Measurements from ENCODE around the gene PDK2.

PDK2 gene

DNA sequence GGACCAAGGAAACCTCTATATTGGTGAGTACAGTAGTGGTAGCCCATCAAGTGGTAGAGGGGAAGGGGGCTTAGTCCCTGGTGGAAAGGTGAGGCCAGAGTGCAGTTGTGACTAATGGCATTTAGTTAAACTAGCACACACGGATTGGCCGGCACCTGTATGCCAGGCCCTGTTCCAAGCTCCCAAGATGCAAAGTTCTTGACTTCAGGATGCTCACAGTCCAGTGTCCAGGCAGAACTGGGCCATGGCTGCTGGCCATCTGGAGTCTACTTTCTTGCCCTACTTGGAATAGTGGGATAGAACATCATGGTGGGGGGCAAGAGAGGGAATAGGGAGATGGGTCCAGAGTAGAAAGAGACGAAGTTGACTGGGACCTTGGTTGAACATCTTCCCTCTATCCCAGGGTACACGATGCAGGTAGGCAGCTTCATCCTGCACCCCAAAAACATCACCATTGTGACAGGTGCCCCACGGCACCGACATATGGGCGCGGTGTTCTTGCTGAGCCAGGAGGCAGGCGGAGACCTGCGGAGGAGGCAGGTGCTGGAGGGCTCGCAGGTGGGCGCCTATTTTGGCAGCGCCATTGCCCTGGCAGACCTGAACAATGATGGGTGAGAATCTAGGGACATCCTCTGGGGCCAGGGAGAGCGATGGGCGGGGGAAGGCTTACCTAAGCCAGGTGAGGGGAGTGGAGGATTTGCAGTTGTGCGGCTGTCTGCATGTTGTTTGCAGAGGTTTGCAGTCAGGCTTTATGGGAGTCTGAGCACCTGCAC is 24.1 kb upstream of the PDK2 start:
- no peak for TF ChIP-seq CTCF (conservative IDR thresholded peaks at IDR 0.05; ENCODE audit: control insufficient read depth, insufficient read depth, low read depth, low read length)
- no peak for DNase-seq (ENCODE audit: low read depth)
- no peak overlapping the region for H3K4me3 ChIP-seq (ENCODE audit: control insufficient read depth, low read depth, low read length)

DNA sequence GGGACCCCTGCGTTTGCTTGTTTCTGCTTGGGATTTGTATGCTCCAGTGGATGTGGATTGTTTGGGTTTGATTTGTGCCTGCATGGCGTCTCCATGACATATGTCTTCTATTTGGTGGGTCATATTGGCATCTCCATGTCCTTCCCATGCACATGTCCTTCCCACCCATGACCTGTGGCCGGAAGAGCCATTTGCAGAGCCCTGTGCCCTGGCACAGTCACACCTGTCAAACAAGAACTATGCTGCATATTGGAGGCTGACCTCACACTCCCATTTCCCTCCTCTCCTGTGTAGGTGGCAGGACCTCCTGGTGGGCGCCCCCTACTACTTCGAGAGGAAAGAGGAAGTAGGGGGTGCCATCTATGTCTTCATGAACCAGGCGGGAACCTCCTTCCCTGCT is 23.5 kb upstream of the PDK2 start:
- TF ChIP-seq CTCF (conservative IDR thresholded peaks at IDR 0.05; ENCODE audit: control insufficient read depth, insufficient read depth, low read depth, low read length) = no peak
- no peak for DNase-seq (ENCODE audit: low read depth)
- H3K4me3 ChIP-seq (ENCODE audit: control insufficient read depth, low read depth, low read length) = no peak overlapping the region

DNA sequence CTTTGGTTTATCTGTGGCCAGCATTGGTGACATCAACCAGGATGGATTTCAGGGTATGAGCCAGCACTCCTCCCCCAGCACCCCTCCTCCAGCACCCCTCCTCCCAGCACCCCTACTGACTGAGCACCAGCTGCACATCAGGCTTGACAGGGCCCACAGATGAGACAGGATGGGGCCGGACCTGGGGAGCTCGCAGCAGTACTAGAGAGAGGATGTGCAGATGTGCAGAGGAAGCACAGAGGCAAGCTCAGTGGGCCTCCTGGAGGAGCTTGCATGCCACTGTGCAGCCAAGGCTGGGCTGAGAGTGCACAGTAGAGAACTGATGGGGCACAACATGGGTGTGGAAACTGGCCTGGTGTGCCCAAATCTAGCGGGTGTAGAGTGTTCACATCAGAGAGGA is 23.0 kb upstream of the PDK2 start:
- DNase-seq (ENCODE audit: low read depth) = no peak
- TF ChIP-seq CTCF (conservative IDR thresholded peaks at IDR 0.05; ENCODE audit: control insufficient read depth, insufficient read depth, low read depth, low read length) = no peak
- no peak overlapping the region for H3K4me3 ChIP-seq (ENCODE audit: control insufficient read depth, low read depth, low read length)

DNA sequence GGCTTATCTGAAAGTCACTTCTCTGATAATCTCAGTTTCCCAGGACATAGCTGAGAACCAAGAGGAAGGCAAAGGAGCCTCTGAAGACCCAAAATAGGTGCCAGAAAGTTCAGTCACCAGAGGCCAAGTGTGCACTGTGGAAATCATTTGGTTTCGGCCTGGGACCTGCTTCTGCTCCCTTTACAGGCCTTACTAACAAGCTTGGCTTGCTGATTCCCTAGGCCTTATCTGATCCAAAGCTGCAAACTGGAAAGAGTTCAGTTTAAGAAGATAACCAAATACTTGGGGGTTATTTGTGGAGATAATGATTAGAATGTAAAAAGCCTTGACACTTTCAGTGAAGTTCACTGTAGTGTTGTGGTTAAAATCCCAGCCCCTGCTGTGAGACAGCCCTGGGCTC is 22.2 kb upstream of the PDK2 start:
- H3K4me3 ChIP-seq (ENCODE audit: control insufficient read depth, low read depth, low read length) = no peak overlapping the region
- DNase-seq (ENCODE audit: low read depth) = no peak
- no peak for TF ChIP-seq CTCF (conservative IDR thresholded peaks at IDR 0.05; ENCODE audit: control insufficient read depth, insufficient read depth, low read depth, low read length)

GRCh38 chr17:50074227-50074626 is 20.9 kb upstream of the PDK2 start:
- DNase-seq (ENCODE audit: low read depth) = no peak
- H3K4me3 ChIP-seq (ENCODE audit: control insufficient read depth, low read depth, low read length) = no peak overlapping the region
- no peak for TF ChIP-seq CTCF (conservative IDR thresholded peaks at IDR 0.05; ENCODE audit: control insufficient read depth, insufficient read depth, low read depth, low read length)

DNA sequence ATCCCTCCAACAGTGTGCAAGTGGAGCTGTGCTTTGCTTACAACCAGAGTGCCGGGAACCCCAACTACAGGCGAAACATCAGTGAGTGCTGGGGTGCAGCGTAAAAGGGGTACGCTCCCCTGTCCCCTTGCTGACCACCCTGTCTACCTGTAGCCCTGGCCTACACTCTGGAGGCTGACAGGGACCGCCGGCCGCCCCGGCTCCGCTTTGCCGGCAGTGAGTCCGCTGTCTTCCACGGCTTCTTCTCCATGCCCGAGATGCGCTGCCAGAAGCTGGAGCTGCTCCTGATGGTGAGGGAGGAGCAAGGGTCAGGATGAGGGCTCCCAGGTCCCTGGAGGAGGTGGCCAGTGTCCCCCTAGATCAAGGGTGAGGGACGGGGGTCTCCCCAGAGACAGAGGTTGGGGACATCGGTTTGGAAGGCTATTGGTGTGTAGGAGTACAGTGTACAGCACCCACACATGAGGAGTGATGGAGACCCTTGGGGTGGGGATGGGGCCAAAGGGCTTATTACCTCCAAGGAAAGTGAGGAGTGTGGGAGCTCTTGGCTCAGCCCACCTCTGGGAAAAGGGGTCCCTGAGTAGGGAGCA is 19.6 kb upstream of the PDK2 start:
- DNase-seq (ENCODE audit: low read depth) = no peak
- no peak for TF ChIP-seq CTCF (conservative IDR thresholded peaks at IDR 0.05; ENCODE audit: control insufficient read depth, insufficient read depth, low read depth, low read length)
- no peak overlapping the region for H3K4me3 ChIP-seq (ENCODE audit: control insufficient read depth, low read depth, low read length)

Measured in fibroblast of mammary gland (primary cell).